ENCODE results near the gene CXCL6.

Gene CXCL6

DNA sequence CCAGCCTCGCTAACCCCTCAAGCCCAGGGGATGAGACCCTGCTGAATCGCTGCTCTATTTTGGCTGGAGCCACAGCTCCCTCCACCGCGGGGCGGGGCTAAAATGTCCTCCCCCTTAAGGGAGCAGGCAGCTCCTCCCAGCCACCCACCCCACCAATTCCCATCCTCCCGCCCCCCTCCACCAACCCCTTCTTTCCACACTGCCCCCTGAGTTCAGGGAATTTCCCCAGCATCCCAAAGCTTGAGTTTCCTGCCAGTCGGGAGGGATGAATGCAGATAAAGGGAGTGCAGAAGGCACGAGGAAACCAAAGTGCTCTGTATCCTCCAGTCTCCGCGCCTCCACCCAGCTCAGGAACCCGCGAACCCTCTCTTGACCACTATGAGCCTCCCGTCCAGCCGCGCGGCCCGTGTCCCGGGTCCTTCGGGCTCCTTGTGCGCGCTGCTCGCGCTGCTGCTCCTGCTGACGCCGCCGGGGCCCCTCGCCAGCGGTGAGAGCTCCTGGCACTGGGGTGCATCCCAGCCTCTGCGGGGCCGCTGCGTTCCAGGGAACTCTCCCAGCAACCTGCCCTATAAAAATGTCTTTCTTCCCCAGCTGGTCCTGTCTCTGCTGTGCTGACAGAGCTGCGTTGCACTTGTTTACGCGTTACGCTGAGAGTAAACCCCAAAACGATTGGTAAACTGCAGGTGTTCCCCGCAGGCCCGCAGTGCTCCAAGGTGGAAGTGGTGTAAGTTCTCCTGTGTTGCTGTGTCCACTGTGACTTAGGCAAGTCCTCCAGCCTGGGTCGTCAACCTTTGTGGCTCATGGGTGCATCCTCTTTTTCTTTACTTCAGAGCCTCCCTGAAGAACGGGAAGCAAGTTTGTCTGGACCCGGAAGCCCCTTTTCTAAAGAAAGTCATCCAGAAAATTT is at the start of gene CXCL6:
Gene CXCL6 (plus strand): TSS at position 306 of the 907 bp plus-strand sequence. CDS start 73 bp downstream, at position 379.
- peak; percentile 32 for DNase-seq

DNA sequence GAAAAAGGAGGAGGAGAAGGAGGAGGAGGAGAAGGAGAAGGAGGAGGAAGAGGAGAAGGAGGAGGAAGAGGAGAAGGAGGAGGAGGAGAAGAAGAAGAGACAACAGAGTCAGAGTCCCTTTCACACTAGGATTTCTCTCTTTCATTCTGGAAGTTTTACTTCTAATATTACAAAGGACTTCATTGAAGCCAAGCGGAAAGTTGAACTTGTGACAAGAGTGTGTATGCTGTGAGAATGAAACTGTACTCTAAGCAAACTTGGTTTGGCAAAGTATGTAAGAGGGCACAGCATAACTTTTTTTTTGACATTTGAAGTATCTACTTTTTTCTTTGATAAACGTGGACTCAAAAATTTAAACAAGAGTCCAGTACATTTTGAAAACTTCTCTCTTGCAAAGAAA is 48.1 kb upstream of the CXCL6 start:
- DNase-seq: no peak

DNA sequence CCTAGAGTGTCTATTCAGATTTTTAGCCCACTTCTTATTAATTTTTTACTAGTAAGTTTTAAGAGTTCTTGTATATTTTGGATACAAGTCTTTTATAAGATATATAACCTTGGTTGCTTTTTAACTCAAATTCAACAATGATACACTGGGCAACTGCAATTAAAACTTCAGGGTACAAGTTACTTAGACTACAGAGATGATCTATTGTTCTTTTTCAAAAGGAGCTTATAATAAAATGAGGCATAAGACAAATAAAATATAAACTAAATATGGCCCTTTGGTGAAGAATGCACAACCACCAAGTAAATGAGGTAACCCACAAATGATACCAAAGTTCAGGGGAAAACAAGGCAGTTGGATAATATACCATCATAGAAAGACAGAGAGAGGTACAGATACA is 37.6 kb upstream of the CXCL6 start:
- DNase-seq: no peak

- DNase-seq: no peak
Measured at GRCh38 chr4:73800206-73800605, 36.3 kb upstream of the CXCL6 start.

- DNase-seq: no peak
Measured at GRCh38 chr4:73801692-73802091, 34.8 kb upstream of the CXCL6 start.

DNA sequence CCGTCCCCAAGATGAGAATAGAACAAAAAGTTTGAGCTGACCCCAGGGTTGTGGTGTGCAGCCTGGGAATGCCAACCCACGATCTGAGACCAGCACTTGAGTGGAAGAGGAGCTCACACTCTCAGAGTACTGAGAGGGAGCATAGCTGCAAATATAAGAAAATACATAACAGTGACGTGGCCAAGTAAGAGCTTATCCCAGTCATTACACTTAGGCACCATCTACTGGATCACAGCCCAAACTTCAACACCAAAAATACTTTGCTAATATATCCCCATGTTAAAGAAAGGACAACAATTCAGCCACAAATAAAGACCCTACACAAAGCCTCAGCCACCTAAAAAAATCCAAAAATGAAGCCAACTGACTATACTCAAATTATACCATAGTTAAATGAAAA is 33.3 kb upstream of the CXCL6 start:
- DNase-seq: no peak

DNA sequence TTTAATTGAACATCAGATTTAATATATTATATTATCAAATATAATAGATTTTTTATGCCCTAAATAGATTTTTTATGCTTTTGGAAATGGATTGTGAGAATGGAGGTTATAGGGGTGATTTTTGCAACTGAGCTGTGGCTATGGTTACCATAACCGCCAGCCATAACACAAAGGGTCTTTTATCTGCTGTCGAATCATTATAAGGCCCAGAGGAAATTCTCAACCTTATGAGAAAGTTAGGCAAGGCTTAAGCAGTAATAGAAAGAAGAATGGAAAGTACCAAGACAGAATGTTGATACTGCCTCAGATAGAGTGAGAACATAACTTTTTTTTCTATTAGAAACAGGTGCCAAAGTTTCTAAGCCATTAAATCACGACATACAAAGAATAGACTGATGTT is 26.3 kb upstream of the CXCL6 start:
- no peak for DNase-seq

GRCh38 chr4:73811841-73812240 is 24.6 kb upstream of the CXCL6 start:
- no peak for DNase-seq

- no peak for DNase-seq
Measured at GRCh38 chr4:73814679-73815078, 21.8 kb upstream of the CXCL6 start.

GRCh38 chr4:73815145-73815544 is 21.3 kb upstream of the CXCL6 start:
- DNase-seq: peak; percentile 68

DNA sequence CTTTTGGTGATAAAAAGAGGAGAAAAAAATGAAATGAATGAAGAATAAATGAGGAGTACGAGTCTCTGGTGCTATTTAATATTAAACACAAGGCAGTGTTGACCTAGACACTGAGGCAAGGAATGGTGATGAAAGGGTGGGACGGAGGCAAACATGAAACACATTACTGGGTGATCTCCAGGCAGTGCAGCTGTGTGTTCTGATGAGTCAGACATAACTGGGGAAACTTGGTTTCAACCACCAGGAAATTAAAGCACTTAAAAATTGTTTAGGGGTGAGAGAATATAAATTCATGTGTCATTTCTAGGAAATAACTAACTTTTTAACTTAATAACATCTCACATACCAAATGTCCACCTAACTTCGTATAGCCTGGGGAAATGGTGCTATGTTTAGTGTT is 19.7 kb upstream of the CXCL6 start:
- peak; percentile 64 for DNase-seq

- peak; percentile 36 for DNase-seq
Measured at GRCh38 chr4:73817341-73817740, 19.1 kb upstream of the CXCL6 start.

DNA sequence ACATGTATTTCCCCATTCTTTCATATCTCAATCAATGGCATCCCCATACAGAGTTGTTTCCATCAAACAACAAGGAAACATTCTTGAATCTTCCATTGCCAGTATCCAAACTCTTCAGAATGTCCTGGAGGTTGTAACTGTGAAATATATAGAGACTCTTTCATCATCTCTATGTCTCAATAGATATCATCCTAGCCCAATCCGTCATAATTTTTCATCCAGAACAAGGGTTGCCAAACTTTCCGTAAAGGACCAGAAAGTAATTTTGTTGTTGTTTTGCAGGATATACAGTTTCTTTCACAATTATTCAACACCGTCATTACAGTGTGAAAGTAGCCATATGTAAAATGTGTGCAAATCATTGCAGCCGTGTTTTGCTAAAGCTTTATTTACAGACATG is 15.2 kb upstream of the CXCL6 start:
- no peak for DNase-seq

DNA sequence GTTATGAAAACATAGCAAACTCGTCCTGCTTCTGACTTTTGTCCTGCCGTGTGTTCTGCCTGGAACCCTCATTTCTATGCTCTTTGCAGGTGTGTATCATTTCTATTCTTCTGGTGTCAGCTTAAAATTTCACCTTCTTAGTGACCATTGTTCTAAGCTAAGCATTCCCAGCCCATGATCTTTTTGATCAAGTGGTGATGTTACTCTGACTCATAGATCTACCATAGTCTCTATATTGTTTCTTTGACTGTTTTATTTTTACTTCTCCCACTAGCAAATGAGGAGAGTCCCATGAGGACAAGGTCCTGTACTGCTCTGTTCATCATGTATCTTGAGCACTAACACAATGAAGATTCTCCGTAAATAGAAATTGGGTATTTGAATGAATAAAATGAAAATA is 14.1 kb upstream of the CXCL6 start:
- peak; percentile 6 for DNase-seq

DNA sequence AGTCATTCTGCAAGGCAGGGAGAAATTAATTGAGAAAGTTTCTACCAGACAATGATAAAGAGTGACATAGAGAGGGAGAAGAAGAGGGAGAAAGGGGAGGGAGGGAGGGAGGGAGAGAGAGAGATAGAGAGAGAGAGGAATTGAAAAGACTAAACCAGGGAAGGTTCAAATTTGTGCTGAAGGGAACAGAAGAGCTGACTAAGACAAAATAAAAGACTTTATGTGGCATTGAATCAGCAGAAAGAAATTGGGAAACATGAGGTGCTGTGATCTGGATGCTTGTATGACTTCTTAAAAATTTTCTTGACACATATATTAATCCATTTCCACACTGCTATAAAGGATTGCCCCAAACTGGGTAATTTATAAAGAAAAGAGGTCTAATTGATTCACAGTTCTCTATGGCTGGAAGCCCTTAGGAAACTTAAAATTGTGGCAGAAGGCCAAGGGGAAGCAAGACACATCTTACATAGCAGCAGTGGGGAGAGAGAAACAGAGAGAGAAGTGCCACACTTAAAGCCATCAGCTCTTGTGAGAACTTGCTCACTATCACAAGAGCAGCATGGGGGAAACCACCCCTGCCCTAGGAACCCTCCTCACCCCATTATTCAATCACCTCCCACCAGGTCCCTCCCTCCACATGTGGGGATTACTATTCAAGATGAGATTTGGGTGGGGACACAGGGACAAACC is 13.5 kb upstream of the CXCL6 start:
- peak; percentile 58 for DNase-seq

GRCh38 chr4:73823760-73824159 is 12.7 kb upstream of the CXCL6 start:
- DNase-seq: no peak

- DNase-seq: no peak
Measured at GRCh38 chr4:73828956-73829355, 7.5 kb upstream of the CXCL6 start.

- DNase-seq: no peak
Measured at GRCh38 chr4:73831569-73831968, 4.9 kb upstream of the CXCL6 start.

GRCh38 chr4:73832651-73833237 is 3.7 kb upstream of the CXCL6 start:
- DNase-seq: no peak

GRCh38 chr4:73839071-73839470 is 2.6 kb downstream of the CXCL6 start:
- no peak for DNase-seq

DNA sequence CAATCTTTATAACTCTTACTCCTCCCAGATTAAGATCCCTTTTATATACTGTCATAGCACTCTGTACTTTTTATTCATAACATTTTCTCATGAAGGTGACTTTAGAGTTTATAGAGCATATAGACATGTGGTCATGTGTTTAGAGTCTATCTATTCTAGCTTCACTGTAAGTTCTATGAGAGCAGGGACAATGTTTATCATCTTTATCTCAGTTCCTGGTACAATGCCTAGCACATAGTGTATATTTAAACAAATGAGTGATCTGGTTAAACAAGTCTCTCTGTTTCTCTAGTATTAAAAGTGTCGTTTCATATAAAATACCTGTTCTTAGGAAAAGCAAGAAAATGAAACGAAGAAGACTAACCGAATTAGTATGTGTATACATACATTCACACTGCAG is 3.2 kb downstream of the CXCL6 start:
- no peak for DNase-seq

DNA sequence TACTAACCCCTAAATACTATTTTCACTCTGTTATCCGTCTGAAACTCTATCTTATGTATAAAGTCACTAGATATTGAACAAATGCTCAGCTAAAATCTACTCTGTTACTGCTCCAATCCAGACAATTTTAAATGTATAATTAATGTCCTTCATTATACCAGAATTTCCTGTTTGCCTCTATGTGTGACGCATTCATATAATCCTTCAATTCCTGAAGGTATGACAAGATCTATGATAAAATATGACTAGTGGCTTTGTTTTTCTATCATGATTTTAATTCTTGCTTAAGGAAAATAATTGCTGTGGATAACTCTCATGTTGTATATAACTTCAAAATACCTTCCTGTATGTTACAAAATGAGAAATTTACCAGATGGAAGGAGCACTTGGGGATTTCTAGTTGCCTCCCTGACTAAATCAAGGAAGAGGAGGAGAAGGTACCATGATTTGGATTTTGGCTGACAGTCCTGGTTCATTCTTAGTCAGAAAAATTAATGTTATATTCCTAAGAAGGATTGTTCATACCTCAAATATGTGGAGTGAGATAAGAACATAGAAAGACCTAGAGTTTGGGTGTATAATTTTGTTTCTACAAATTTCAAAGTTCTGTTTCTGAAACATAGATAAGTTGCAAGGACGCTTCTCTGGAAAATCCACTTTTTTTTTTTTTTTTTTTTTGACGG is 4.9 kb downstream of the CXCL6 start:
- no peak for DNase-seq

DNA sequence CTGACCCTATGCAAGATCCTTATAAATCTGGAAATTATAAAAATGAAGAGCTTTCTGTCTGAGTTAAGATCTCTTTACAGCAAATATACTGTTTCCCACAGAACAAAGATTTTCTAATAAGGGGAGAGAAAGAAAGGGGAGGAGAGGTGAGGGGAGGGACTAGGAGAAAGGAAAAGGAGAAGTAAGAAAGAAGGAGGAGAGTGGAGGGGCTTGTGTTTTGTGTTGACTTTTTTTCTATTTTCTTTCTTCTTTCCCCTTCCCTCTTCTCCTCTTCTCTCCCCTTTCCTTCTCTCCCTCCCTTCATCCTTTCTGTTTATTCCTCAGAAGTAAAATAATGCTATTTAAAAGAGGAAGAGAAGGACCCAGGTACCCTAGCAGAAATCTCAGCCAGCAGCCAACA is 6.2 kb downstream of the CXCL6 start:
- DNase-seq: no peak

Measured in RPMI8226 (cell line).